NT2/D1 (cell line): ENCODE data around the gene PLEKHA5.

Source experiments
- SUZ12 ChIP-seq: IDR thresholded peaks from 2 replicates; pipeline ENCODE4 v1.6.1; 2011; ENCODE audit not compliant: insufficient read length, insufficient read depth; ENCODE audit errors: extremely low read depth
- YY1 ChIP-seq: IDR thresholded peaks from 2 replicates; pipeline ENCODE4 v1.6.1; 2011; ENCODE audit not compliant: insufficient read length, insufficient read depth
- ZNF274 ChIP-seq: IDR thresholded peaks from 2 replicates; pipeline ENCODE4 v1.6.1; 2011; ENCODE audit warnings: mild to moderate bottlenecking, low read depth, low read length

DNA sequence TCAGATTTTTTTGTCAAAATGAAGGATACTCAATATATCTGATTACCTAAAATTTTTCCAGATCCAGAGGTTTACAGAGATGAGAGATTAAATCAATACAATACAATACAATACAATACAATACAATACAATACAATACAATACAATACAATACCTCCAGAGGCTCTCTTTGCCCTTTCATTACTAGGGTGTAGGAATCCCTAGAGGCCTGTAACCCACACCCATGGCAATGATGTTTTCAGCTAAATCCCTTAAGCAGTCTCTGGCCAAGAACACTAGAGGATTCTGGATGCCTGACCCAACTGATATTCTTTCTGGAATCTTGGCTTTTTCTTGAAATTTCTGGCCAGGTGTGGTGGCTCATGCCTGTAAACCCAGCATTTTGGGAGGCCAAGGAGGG, 286.0 kb downstream of the PLEKHA5 start:
- TF ChIP-seq YY1, result no peak
- no peak for TF ChIP-seq ZNF274
- TF ChIP-seq SUZ12, result no peak
